ENCODE data around the gene ZC3H18. TPM values are rescaled to one million over a fixed set of nuclear protein-coding genes. Genes with fewer than 3 reads are reported as not detected.
A peak's percentile ranks its signal among the peaks of the same experiment; 100 is the strongest.

ZC3H18 gene
- total RNA-seq, 1 donor from 2014 or later: 20.6 TPM

GRCh38 chr16:88622866-88623265 is 52.7 kb downstream of the ZC3H18 start:
- no peak for DNase-seq (ENCODE audit: low read depth)

DNA sequence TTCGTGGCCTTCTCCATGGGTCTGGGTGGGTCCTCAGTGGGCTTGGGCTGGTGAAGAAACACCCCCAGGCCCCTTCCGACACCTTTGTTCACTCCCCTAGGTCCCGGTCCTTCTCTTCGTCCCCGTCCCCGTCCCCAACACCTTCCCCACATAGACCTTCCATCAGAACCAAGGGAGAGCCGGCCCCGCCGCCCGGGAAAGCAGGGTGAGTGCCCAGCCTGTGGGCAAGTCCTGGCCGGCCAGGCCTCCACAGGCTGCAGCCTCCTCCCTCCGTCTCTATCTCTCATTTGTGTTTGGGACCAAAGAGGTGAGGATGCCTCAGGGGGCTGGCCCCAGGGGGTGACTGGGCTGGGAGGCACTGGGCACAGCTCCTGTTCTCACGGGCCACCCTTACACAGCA is 53.7 kb downstream of the ZC3H18 start:
- DNase-seq (ENCODE audit: low read depth): no peak

- no peak for DNase-seq (ENCODE audit: low read depth)
Observed at GRCh38 chr16:88624481-88624880, 54.3 kb downstream of the ZC3H18 start.

GRCh38 chr16:88624977-88625576 is 54.9 kb downstream of the ZC3H18 start:
- DNase-seq (ENCODE audit: low read depth): no peak

DNA sequence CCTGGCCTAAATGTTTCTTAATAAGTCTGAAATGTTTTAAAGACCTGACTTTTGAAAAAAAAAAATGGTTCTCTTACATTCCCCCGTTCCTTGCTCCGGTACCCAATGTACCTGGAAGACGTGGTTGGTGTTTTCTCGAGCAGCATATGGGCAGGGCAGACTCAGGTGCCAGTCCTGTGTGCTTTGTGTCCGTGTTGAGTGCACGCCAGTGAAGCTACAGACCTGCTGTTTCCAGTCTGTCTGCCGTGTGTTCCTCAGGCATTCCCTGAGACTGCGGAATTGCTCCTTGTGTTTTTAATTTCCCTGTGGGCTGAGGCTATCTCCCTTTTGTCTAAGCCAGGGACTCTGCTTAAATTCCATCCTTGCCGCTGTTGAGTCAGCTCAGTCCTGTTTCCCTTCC is 56.4 kb downstream of the ZC3H18 start:
- no peak for DNase-seq (ENCODE audit: low read depth)

- no peak for DNase-seq (ENCODE audit: low read depth)
Observed at GRCh38 chr16:88627531-88628411, 57.6 kb downstream of the ZC3H18 start.

DNA sequence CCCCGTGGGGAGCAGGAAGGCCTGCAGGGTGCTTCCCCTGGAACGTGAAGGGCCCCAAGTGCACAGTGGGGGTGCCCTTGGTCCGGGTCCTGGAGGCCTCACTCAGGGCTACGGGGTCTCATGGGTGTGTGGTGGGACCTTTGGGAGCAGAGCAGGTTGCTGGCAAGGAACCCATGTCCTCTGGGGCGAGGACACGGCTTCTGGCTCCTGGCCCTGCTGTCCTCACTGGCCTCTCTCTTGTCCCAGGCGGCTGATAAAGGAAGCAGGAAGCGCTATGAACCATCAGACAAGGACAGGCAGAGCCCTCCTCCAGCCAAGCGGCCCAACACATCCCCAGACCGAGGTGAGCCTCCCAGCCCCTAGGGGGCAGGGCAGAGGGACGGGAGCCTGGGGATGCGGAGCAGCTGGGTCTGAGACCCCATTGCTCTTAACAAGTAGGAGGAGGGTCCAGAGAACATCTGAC is 58.3 kb downstream of the ZC3H18 start:
- DNase-seq (ENCODE audit: low read depth): no peak

DNA sequence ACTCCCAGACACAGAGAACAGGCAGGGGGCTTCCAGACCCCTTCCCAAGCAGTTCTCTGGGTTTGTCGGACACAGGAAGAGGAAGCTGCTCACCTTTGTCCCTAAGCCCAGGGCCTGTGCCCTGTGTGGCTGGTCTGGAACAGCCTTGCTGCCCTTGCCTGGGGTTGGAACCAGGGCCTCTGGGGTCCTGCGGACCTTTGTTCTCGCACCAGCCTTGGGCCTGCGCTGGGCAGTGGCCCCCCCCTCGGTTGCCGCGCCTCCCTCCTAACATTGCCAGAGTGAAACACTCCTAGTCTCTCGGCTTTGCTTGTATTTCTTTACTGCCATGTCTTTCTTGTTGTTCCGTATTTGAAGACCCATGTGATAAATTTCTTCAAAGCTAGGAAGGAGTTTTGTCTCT is 59.6 kb downstream of the ZC3H18 start:
- DNase-seq (ENCODE audit: low read depth): no peak

GRCh38 chr16:88630433-88630832 is 60.2 kb downstream of the ZC3H18 start:
- DNase-seq (ENCODE audit: low read depth): no peak

- no peak for DNase-seq (ENCODE audit: low read depth)
Observed at GRCh38 chr16:88630941-88631340, 60.7 kb downstream of the ZC3H18 start.

DNA sequence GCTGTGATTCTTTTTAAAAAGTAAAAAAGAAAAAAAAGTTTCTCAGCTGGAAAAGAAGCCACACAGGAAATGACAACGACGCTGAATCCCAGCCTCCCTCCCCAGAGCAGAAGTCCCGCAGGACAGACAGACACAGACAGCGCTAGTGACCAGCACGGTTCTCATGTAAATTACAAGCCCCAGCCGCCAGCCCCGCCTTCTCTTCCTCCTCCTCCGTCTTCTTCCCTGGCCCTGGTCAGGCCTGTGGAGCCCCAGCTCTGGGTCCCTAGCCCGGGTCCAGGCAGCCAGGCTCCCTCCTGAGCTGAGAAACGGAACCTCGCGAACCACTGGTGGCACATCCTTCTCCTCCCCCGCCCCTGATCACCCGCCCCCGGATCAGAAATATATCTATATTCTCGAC is 61.2 kb downstream of the ZC3H18 start:
- no peak for DNase-seq (ENCODE audit: low read depth)

DNA sequence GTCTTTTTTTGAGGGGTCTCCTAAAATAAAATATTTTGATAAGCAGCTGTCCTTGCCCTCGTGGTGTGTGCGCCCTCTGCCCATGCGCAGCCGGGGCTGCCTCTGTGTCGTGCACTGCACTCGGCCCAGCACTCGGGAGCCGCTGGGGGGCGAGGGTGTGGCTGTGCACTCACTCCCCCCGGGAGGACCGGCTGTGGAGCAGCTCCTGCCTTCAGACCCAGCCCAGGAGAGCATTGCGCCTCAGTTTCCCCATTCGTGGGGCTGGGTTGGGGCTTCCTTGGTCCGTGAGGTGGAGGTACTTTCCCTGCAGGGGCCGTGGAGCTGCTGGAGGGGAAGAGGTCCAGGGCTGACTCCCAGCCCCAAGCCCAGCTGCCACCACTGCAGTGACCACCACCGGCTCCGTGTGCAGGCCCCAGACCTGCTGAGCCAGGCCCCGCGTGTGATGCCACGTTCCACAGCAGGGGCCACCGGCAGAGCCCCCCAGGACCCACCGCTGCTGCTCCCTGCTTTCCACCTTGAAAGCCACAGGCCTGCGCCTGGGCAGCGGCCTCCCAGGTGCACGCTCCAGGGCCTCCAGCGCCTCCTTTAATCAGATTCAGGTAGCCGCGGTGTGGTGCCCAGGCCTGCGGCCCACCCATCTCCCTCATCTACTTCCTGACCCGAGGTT is 61.9 kb downstream of the ZC3H18 start:
- DNase-seq (ENCODE audit: low read depth): no peak

GRCh38 chr16:88632587-88632930 is 62.4 kb downstream of the ZC3H18 start:
- DNase-seq (ENCODE audit: low read depth): no peak

DNA sequence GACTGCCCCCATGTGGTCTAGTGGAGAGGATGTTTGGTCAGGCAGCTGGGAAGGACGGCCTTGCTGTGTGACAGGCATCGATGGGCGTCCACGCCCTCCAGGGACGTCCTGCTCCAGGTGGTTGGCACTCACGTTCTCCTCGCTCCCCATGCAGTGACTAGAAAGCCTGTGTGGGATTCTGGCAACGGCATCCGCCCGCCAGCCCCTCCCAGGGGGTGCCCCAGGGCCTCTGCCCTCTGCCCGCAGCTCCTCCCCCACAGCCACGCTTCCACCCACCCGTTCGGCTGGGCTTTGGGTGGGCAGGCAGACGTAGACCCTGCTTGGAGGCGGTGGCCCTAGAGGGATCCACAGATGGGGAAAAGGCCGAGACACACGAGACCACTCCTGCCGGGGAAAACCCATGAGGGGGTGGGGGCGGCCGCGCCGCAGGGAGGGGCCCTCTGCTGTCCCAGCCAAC is 63.5 kb downstream of the ZC3H18 start:
- peak; percentile 49 for DNase-seq (ENCODE audit: low read depth)

DNA sequence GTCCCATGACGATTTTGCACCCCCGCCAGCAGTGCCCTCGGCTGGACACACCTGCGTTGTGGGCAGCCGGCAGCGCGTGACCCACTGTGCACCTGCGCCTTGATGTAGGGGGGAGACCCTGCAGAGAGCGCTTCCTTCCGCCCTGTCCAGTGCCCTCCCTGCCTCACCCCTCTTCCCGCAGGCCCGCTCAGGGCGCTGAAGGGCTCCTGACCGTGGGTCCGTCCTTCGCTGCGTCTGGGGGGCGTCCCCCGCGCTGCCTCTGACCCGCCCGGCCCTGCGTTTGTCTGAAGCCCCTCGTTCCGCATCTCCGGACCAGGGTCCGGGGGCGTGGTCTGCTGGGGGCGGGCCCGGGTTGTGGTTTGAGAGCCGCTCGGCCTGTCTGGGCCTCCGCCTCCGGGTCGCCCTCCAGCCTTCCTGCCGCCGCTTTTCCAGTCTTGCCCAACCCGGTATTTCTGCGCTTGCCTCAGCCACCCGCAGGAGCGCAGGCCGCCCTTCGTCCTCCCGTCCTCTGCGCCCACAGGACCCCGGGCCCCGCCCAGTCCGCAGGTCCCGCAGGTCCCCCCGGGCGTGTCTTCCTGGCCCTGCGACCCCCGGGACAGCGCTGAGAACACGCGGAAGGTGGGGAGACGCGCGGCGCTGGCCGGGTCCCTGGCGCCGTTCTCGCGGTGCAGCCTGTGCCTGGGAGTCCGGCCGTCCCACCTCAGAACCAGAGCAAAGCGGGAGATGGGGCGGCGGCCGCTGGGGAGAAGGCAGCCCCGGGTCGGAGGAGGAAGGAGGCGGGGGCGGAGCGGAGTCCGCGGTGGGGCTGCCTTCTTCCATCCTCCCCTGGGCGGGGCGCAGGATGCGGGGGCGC is 64.2 kb downstream of the ZC3H18 start:
- DNase-seq (ENCODE audit: low read depth): peak; percentile 21

DNA sequence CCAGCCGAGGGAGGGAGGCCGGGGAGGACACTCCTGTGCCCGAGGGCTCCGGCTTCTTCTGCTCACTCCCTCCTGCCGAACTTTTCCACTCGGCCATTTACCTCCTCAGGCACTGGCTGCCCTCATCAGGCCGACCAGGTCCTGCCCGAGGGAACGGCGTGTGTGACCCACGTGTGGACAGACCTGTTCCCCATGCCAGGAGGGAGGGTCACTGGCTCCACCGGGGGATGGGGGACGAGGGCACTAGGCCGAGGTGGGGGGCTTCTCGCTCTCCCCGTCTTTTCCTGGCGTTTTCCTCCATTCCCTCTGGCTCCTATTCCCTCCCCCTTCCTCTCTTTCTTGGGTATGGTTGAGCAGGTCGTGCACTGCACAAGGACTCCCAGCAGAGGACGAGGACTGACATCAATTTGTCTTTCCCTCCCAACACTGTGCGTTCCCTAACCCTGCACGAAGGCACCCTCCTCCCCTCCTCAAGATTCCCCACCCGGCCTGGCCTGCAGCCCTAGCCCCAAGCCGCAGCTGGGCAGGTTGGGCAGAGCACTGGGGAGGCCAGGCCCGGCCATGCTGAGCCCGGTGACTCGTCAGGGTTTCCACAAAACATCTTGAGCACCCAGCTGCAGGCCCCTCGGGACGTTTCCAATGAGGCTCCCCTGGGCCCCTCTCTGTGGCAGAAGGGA is 64.9 kb downstream of the ZC3H18 start:
- peak; percentile 18 for DNase-seq (ENCODE audit: low read depth)

DNA sequence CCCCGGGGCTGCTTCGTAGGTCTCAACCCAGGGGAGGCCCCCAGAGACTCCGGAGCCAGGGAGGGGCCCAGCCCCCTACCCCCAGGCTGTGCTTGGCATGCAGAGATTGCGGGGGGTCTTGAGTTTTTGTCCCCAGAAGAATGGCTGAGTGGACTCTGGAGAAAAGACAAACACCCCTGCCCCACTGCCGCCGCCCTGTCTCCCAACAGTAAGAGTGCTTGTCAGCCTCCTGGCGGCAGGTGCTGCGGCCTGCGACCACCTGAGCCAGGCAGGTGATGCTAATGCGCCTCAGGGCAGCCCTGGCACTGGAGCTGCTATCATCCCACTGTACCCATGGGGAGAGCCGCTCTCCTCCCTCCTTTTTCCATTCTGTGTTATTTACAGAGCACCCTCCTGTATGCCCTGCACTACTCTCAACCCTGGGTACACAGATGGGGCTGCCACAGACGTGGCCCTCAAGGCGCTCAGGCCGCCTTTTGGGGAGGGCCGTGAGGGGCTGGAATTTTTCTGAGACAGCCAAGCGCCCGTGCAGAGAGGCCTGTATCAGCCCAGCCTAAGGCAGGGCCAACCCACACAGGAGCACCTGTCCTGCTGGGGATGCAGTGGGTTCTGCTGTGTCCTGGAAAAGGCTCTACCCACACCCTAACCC is 65.6 kb downstream of the ZC3H18 start:
- DNase-seq (ENCODE audit: low read depth): no peak

DNA sequence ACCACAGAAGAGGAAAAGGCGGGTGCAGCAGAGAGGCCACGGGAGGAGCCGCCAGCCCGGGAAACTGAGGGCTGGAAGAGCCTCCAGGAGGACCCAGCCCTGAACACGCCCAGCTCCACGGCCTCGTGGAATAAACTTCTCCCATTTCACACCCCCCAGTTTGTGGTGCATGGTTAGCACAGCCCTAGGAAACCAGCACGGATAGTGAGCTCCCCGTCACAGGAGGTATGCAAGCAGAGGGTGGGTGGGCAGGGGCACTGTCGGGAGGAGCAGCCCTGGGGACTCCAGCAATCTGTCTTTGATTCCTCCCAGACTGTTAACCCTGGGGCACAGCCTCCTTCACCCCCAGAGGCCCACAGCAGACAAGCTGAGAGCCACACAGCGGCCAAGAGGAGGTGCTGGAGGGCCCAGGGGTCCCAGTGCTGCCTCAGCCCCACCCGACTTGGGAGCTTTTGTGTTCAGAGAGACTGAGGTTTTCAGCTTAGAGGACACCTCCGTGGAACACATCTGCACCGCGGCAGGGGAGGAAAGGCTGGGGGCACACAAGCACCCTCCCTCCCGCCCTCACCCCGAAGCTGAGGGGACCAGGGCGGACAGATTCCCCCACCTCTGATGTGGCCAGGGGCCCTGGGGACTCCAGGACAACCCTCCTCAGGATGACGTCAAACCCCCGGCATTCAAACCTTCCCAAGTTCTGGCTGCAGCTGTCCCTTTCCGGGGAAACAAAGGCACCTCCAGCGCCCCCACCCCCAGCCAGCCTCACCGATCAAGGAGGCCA is 66.5 kb downstream of the ZC3H18 start:
- no peak for DNase-seq (ENCODE audit: low read depth)

- DNase-seq (ENCODE audit: low read depth): no peak
Observed at GRCh38 chr16:88638323-88639230, 68.4 kb downstream of the ZC3H18 start, which contains the start of gene IL17C. IL17C (plus strand) TSS chr16:88638572; CDS start chr16:88638642, 70 bp downstream.

Data from renal cortical epithelial cell (primary cell).